GM21619 (cell line): Measurements from ENCODE around the gene FOXB2.
"Not testable (repeated sequence)": the region's sequence is repeated elsewhere in the genome, so short reads cannot be mapped to it uniquely, and the experiment has no call there.

ENCODE experiments used
- ATAC-seq: cut with Tn5 transposase; IDR thresholded peaks from one replicate; pipeline ENCODE4 v1.9.1; 2021; ENCODE audit not compliant: unreplicated experiment

The FOXB2 gene

DNA sequence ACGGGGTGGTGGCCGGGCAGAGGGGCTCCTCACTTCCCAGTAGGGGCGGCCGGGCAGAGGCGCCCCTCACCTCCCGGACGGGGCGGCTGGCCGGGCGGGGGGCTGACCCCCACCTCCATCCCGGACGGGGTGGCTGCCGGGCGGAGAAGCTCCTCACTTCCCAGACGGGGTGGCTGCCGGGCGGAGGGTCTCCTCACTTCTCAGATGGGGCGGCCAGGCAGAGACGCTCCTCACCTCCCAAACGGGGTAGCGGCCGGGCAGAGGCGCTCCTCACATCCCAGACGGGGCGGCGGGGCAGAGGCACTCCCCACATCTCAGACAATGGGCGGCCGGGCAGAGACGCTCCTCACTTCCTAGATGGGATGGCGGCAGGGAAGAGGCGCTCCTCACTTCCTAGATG is 41.2 kb downstream of the FOXB2 start:
- ATAC-seq, result not testable (repeated sequence)

DNA sequence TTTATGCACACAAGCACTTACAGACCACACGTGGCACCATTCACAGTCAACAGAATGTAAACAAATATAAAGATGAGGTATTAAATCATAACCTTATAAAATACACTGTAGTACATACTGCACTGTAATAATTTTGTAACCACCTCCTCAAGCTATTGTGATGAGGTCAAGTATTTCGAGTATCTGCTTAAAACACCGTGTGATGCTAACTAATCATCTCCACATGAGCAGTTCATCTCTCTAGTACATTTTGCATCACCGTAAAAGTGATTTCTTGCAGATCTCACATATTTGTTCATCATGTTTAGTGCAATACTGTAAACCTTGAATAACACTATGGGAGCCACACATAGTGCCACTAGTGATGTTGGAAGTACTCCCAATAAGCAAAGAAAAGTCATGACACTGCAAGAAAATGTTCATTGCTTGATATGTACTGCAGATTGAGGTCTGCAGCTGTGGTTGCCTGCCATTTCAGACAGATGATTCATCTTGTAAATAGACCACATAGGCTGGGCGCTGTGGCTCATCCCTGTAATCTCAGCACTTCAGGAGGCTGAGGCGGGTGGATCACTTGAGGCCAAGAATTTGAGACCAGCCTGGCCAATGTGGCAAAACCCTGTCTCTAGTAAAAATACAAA is 44.3 kb downstream of the FOXB2 start:
- ATAC-seq, result no peak

- ATAC-seq, result no peak
Measured at GRCh38 chr9:77066388-77066787, 46.9 kb downstream of the FOXB2 start.
